Nephron progenitor cell (in vitro differentiated cells): Measurements from ENCODE around the gene SPG7.

Experiments
- DNase-seq: peaks from one replicate; pipeline ENCODE4 v3.0.0; 2021
- H3K27ac Mint-ChIP-seq: 2 replicates; pipeline ENCODE4 v1.8.0; 2021; ENCODE audit warnings: mild to moderate bottlenecking, moderate library complexity, mixed read lengths
- H3K27me3 Mint-ChIP-seq: 2 replicates; pipeline ENCODE4 v1.8.0; 2021; ENCODE audit warnings: mild to moderate bottlenecking, low read depth, mixed read lengths; ENCODE audit not compliant: poor library complexity
- H3K36me3 Mint-ChIP-seq: 2 replicates; pipeline ENCODE4 v1.8.0; 2021; ENCODE audit warnings: low read depth, mixed read lengths
- H3K4me1 Mint-ChIP-seq: 2 replicates; pipeline ENCODE4 v1.8.0; 2021; ENCODE audit warnings: mixed read lengths
- H3K4me3 Mint-ChIP-seq: 2 replicates; pipeline ENCODE4 v1.8.0; 2021; ENCODE audit warnings: mild to moderate bottlenecking, moderate library complexity, mixed read lengths
- H3K9me3 Mint-ChIP-seq: 2 replicates; pipeline ENCODE4 v1.8.0; 2021; ENCODE audit warnings: mild to moderate bottlenecking, moderate library complexity, mixed read lengths
- CTCF ChIP-seq: fragments of 200-600 bp; sonication (generic); IDR thresholded peaks from 2 replicates; pipeline ENCODE4 v1.5.0; 2021; ENCODE audit warnings: antibody characterized with exemption

The SPG7 gene

GRCh38 chr16:89482817-89483205 lies 25.4 kb upstream of the SPG7 start:
- Mint-ChIP-seq H3K4me1 (peaks cover 88% of the 10 kb centered on the region), H3K36me3 (peaks cover 10% of the 10 kb centered on the region), H3K9me3 (no peaks in the 10 kb centered on the region), H3K27ac (peak overlapping the region; percentile 96), H3K4me3 (peak overlapping the region; percentile 24), H3K27me3 (no peaks in the 10 kb centered on the region)
- no peak for TF ChIP-seq CTCF
- no peak for DNase-seq

GRCh38 chr16:89484041-89484501 lies 24.1 kb upstream of the SPG7 start:
- Mint-ChIP-seq H3K4me1 (peaks cover 89% of the 10 kb centered on the region), H3K36me3 (peaks cover 10% of the 10 kb centered on the region), H3K27ac (no peak overlapping the region), H3K27me3 (no peaks in the 10 kb centered on the region), H3K9me3 (no peaks in the 10 kb centered on the region), H3K4me3 (no peak overlapping the region)
- DNase-seq = no peak
- TF ChIP-seq CTCF = no peak

- no peaks in the 10 kb centered on the region for H3K9me3 Mint-ChIP-seq
- peaks cover 10% of the 10 kb centered on the region for H3K36me3 Mint-ChIP-seq
- no peaks in the 10 kb centered on the region for H3K27me3 Mint-ChIP-seq
- H3K4me3 Mint-ChIP-seq = peak overlapping the region; percentile 23
- DNase-seq = no peak
- no peak overlapping the region for H3K27ac Mint-ChIP-seq
- no peak for TF ChIP-seq CTCF
- H3K4me1 Mint-ChIP-seq = peaks cover 87% of the 10 kb centered on the region
These were observed 23.1 kb upstream of the SPG7 start for GRCh38 chr16:89484923-89485679.

- DNase-seq = no peak
- H3K4me3 Mint-ChIP-seq = peak overlapping the region; percentile 4
- H3K27me3 Mint-ChIP-seq = peaks cover 2% of the 10 kb centered on the region
- TF ChIP-seq CTCF = no peak
- peak overlapping the region; percentile 46 for H3K27ac Mint-ChIP-seq
- H3K36me3 Mint-ChIP-seq = peaks cover 10% of the 10 kb centered on the region
- H3K9me3 Mint-ChIP-seq = no peaks in the 10 kb centered on the region
- peaks cover 80% of the 10 kb centered on the region for H3K4me1 Mint-ChIP-seq
These were observed 22.4 kb upstream of the SPG7 start for GRCh38 chr16:89485701-89486246.

DNA sequence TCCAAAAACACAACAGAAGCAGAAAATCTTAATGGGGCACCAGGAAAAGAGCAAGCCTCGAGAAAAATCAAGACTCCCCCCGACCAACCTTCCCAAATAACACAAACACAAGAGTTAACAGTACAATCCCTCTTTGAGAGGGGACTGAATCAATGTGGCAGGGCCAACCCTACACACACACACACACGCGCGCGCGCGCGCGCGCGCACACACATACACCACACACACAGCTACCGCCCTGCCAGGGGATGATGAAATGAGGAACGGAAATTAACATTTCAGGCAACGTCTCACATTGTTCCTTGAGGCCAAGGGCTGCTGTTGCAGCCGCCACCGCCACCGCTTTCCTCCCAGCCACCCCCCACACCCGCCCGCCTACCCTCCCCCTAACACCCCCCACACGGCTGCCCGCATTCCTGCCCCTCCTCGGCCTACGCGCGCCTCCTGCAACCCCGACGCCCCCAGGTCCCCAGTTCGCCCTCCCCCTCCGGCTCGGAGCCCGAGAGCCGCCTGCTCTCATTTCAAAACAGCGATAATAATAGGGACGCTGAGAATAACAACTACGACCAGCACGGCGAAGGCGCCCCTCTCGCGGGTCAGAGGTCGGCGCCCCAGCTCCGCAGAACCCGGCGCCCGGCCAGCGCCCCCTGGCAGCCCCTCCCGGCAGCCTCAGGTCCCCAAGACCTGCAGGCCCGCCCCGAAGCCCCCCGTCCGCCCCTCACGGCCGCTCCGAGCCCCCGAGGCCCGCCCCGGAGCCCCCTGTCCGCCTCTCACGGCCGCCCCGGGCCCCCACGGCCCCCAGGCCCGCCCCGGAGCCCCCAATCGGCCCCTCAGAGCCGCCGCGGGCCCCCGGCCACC lies 18.9 kb upstream of the SPG7 start:
- H3K27ac Mint-ChIP-seq = peak overlapping the region; percentile 90
- H3K9me3 Mint-ChIP-seq = no peaks in the 10 kb centered on the region
- H3K36me3 Mint-ChIP-seq = peaks cover 10% of the 10 kb centered on the region
- H3K4me1 Mint-ChIP-seq = peaks cover 76% of the 10 kb centered on the region
- DNase-seq = peak; percentile 74
- no peak for TF ChIP-seq CTCF
- H3K4me3 Mint-ChIP-seq = peak overlapping the region; percentile 96
- peaks cover 2% of the 10 kb centered on the region for H3K27me3 Mint-ChIP-seq
